GM19023 (cell line): Measurements from ENCODE around the gene SLC2A14.
"Not testable (repeated sequence)": the region's sequence is repeated elsewhere in the genome, so short reads cannot be mapped to it uniquely, and the experiment has no call there.

Source experiments
- ATAC-seq: cut with Tn5 transposase; IDR thresholded peaks from one replicate; pipeline ENCODE4 v1.9.1; 2021; ENCODE audit warnings: mild to moderate bottlenecking, moderate library complexity; ENCODE audit not compliant: unreplicated experiment

The SLC2A14 gene

GRCh38 chr12:7835116-7835515 is 37.6 kb downstream of the SLC2A14 start:
- no peak for ATAC-seq

GRCh38 chr12:7834701-7835100 is 38.0 kb downstream of the SLC2A14 start:
- ATAC-seq: no peak

- no peak for ATAC-seq
Measured at GRCh38 chr12:7833831-7834230, 38.9 kb downstream of the SLC2A14 start.

GRCh38 chr12:7833201-7833600 is 39.5 kb downstream of the SLC2A14 start:
- ATAC-seq: not testable (repeated sequence)

- ATAC-seq: no peak
Measured at GRCh38 chr12:7832059-7832696, 40.5 kb downstream of the SLC2A14 start.

- not testable (repeated sequence) for ATAC-seq
Measured at GRCh38 chr12:7829737-7830136, 43.0 kb downstream of the SLC2A14 start.

- ATAC-seq: not testable (repeated sequence)
Measured at GRCh38 chr12:7825754-7826153, 47.0 kb downstream of the SLC2A14 start.

- ATAC-seq: no peak
Measured at GRCh38 chr12:7806863-7807487, 65.7 kb downstream of the SLC2A14 start.

- ATAC-seq: not testable (repeated sequence)
Measured at GRCh38 chr12:7806319-7806718, 66.4 kb downstream of the SLC2A14 start.

- ATAC-seq: no peak
Measured at GRCh38 chr12:7801460-7801859, 71.3 kb downstream of the SLC2A14 start.

GRCh38 chr12:7798750-7799308 is 73.9 kb downstream of the SLC2A14 start:
- ATAC-seq: not testable (repeated sequence)

GRCh38 chr12:7797698-7798398 is 74.9 kb downstream of the SLC2A14 start:
- ATAC-seq: no peak

GRCh38 chr12:7797269-7797668 is 75.4 kb downstream of the SLC2A14 start:
- ATAC-seq: not testable (repeated sequence)

- ATAC-seq: no peak
Measured at GRCh38 chr12:7793211-7793610, 79.5 kb downstream of the SLC2A14 start.

- not testable (repeated sequence) for ATAC-seq
Measured at GRCh38 chr12:7788884-7789528, 83.7 kb downstream of the SLC2A14 start, which contains the start of gene NANOG. Gene NANOG (plus strand): TSS chr12:7789402. CDS start chr12:7789615, 213 bp downstream.

- no peak for ATAC-seq
Measured at GRCh38 chr12:7788294-7788660, 84.4 kb downstream of the SLC2A14 start.

- ATAC-seq: no peak
Measured at GRCh38 chr12:7787574-7788293, 85.0 kb downstream of the SLC2A14 start.

GRCh38 chr12:7784701-7785100 is 88.0 kb downstream of the SLC2A14 start:
- no peak for ATAC-seq

- not testable (repeated sequence) for ATAC-seq
Measured at GRCh38 chr12:7783433-7783832, 89.3 kb downstream of the SLC2A14 start.

- no peak for ATAC-seq
Measured at GRCh38 chr12:7782055-7782454, 90.7 kb downstream of the SLC2A14 start.
